HG03097 (cell line): ENCODE data around the gene ST6GALNAC2.
"Not testable (repeated sequence)": the region's sequence is repeated elsewhere in the genome, so short reads cannot be mapped to it uniquely, and the experiment has no call there.

ENCODE experiments used
- ATAC-seq: cut with Tn5 transposase; IDR thresholded peaks from one replicate; pipeline ENCODE4 v1.9.1; 2021; ENCODE audit not compliant: unreplicated experiment, low FRiP score

Gene ST6GALNAC2

GRCh38 chr17:76530811-76531485 is 54.7 kb downstream of the ST6GALNAC2 start:
- no peak for ATAC-seq

- no peak for ATAC-seq
Measured at GRCh38 chr17:76530095-76530723, 55.5 kb downstream of the ST6GALNAC2 start.

- ATAC-seq, result no peak
Measured at GRCh38 chr17:76529224-76530094, 56.2 kb downstream of the ST6GALNAC2 start.

GRCh38 chr17:76528528-76529223 is 57.0 kb downstream of the ST6GALNAC2 start:
- no peak for ATAC-seq

- ATAC-seq, result peak; percentile 38
Measured at GRCh38 chr17:76528156-76528527, 57.5 kb downstream of the ST6GALNAC2 start.

- ATAC-seq, result peak; percentile 54
Measured at GRCh38 chr17:76527430-76528111, 58.1 kb downstream of the ST6GALNAC2 start.

- not testable (repeated sequence) for ATAC-seq
Measured at GRCh38 chr17:76527016-76527415, 58.6 kb downstream of the ST6GALNAC2 start.

GRCh38 chr17:76525513-76525833 is 60.2 kb downstream of the ST6GALNAC2 start:
- not testable (repeated sequence) for ATAC-seq

GRCh38 chr17:76524598-76525512 is 60.8 kb downstream of the ST6GALNAC2 start:
- no peak for ATAC-seq

GRCh38 chr17:76523084-76524037 is 62.3 kb downstream of the ST6GALNAC2 start:
- no peak for ATAC-seq

GRCh38 chr17:76521683-76522082 is 64.0 kb downstream of the ST6GALNAC2 start:
- ATAC-seq, result not testable (repeated sequence)

- ATAC-seq, result no peak
Measured at GRCh38 chr17:76521262-76521661, 64.4 kb downstream of the ST6GALNAC2 start.

GRCh38 chr17:76519048-76519966 is 66.4 kb downstream of the ST6GALNAC2 start:
- ATAC-seq, result no peak

GRCh38 chr17:76517638-76518038 is 68.0 kb downstream of the ST6GALNAC2 start:
- ATAC-seq, result no peak
